Measurements from ENCODE around the gene MGST3.

GRCh38 chr1:165668184-165668583 is 37.1 kb downstream of the MGST3 start:
- TF ChIP-seq POLR2A (IDR thresholded peaks at IDR 0.05; ENCODE audit: low read depth, low read length) (no peak), POLR2AphosphoS5 (IDR thresholded peaks at IDR 0.05; ENCODE audit: low read depth, low read length) (no peak), TAF1 (IDR thresholded peaks at IDR 0.05; ENCODE audit: borderline replicate concordance, low read depth, low read length) (no peak)

Measured in GM12892 (cell line).